Kidney capillary endothelial cell (primary cell): ENCODE results near the gene GPAM.
"Not testable (repeated sequence)": the region's sequence is repeated elsewhere in the genome, so short reads cannot be mapped to it uniquely, and the experiment has no call there.

ENCODE experiments used
- DNase-seq: peaks from one replicate; pipeline ENCODE4 v3.0.0-alpha.2; 2018; ENCODE audit warnings: low spot score

GPAM gene

GRCh38 chr10:112131996-112132395 is 51.6 kb downstream of the GPAM start:
- DNase-seq = no peak

GRCh38 chr10:112131346-112131745 is 52.2 kb downstream of the GPAM start:
- no peak for DNase-seq

GRCh38 chr10:112126901-112127300 is 56.7 kb downstream of the GPAM start:
- DNase-seq = no peak

- no peak for DNase-seq
These were observed 57.4 kb downstream of the GPAM start for GRCh38 chr10:112126172-112126571.

GRCh38 chr10:112124866-112125265 is 58.7 kb downstream of the GPAM start:
- no peak for DNase-seq

- DNase-seq = no peak
These were observed 60.7 kb downstream of the GPAM start for GRCh38 chr10:112122827-112123226.

GRCh38 chr10:112120491-112120890 is 63.1 kb downstream of the GPAM start:
- DNase-seq = no peak

GRCh38 chr10:112115781-112116385 is 67.7 kb downstream of the GPAM start:
- DNase-seq = peak; percentile 7

- DNase-seq = not testable (repeated sequence)
These were observed 73.8 kb downstream of the GPAM start for GRCh38 chr10:112109779-112110178.
